Tibial artery (tissue), 4 donors: ENCODE measurements around the gene NR3C2.

Experiments used
- DNase-seq, 2 donors: peaks; one replicate each; pipeline ENCODE4 v3.0.0-alpha.2; 2019
- H3K27ac ChIP-seq, 2 donors: fragments of 200-600 bp; sonication (generic) in 1 of 2; 1 replicate in 1 of 2; 2 replicates in 1 of 2; pipeline ENCODE4 v1.5.1; 2018 to 2019; ENCODE audit warnings: mild to moderate bottlenecking in 1 of 2
- H3K27me3 ChIP-seq, 2 donors: fragments of 200-600 bp; sonication (generic) in 1 of 2; one replicate each; pipeline versions ENCODE4 v1.5.1 to v1.6.0; 2016 to 2019
- H3K36me3 ChIP-seq, 3 donors: fragments of 200-600 bp; sonication (generic) in 2 of 3; one replicate each; pipeline ENCODE4 v1.5.1; 2016 to 2019; ENCODE audit warnings: mild to moderate bottlenecking in 2 of 3
- H3K4me1 ChIP-seq, 4 donors: fragments of 200-600 bp; sonication (generic) in 2 of 4; 1 replicate in 3 of 4; 2 replicates in 1 of 4; pipeline ENCODE4 v1.5.1; 2016 to 2019
- H3K4me3 ChIP-seq, 2 donors: fragments of 200-600 bp; sonication (generic) in 1 of 2; 1 replicate in 1 of 2; 2 replicates in 1 of 2; pipeline ENCODE4 v1.5.1; 2018 to 2019; ENCODE audit warnings: mild to moderate bottlenecking in 2 of 2
- H3K9me3 ChIP-seq, 3 donors: fragments of 200-600 bp; sonication (generic) in 1 of 3; one replicate each; pipeline ENCODE4 v1.5.1; 2016 to 2019
- CTCF ChIP-seq, 2 experiments: fragments of 200-600 bp in 1 of 2; fragments of 450-650 bp in 1 of 2; IDR thresholded peaks; one replicate each; pipeline ENCODE4 v1.5.1; 2017 to 2019; ENCODE audit warnings: antibody characterized with exemption in 2 of 2, mild to moderate bottlenecking in 1 of 2, moderate library complexity in 1 of 2
- intact Hi-C: fragments of 100-400 bp; cut with DNase I; formaldehyde crosslinking; loops from one replicate; pipeline ENCODE4 v1.15.0; 2023; ENCODE audit warnings: low total_unique reads

Gene NR3C2

GRCh38 chr4:148390311-148390710, 51.9 kb downstream of the NR3C2 start:
- TF ChIP-seq CTCF (IDR thresholded peaks at IDR 0.05), result no peak
- no peak overlapping the region for H3K27ac ChIP-seq
- H3K4me1 ChIP-seq, result peaks cover 0 to 3% (median 0%) of the 10 kb centered on the region in 4 donors
- no peaks in the 10 kb centered on the region for H3K9me3 ChIP-seq
- no peaks in the 10 kb centered on the region for H3K27me3 ChIP-seq
- no peak overlapping the region for H3K4me3 ChIP-seq
- intact Hi-C loops, result no loop called here
- DNase-seq, result no peak
- H3K36me3 ChIP-seq, result no peaks in the 10 kb centered on the region

- no peaks in the 10 kb centered on the region for H3K36me3 ChIP-seq
- H3K4me3 ChIP-seq, result no peak overlapping the region
- no peak overlapping the region for H3K27ac ChIP-seq
- no peak for DNase-seq
- intact Hi-C loops, result no loop called here
- no peak for TF ChIP-seq CTCF (IDR thresholded peaks at IDR 0.05)
- no peaks in the 10 kb centered on the region for H3K9me3 ChIP-seq
- H3K27me3 ChIP-seq, result no peaks in the 10 kb centered on the region
- peaks cover 0 to 10% (median 0%) of the 10 kb centered on the region in 4 donors for H3K4me1 ChIP-seq
These were observed 61.9 kb downstream of the NR3C2 start for GRCh38 chr4:148380291-148380690.

- Histone ChIP-seq H3K27me3 (no peaks in the 10 kb centered on the region), H3K36me3 (no peaks in the 10 kb centered on the region), H3K4me1 (peaks cover 0 to 10% (median 0%) of the 10 kb centered on the region in 4 donors), H3K9me3 (no peaks in the 10 kb centered on the region), H3K27ac (no peak overlapping the region), H3K4me3 (peak overlapping the region; percentile 33 to 34)
- intact Hi-C loops, result no loop called here
- TF ChIP-seq CTCF (IDR thresholded peaks at IDR 0.05), result no peak
- peak in 1 of 2 donors; percentile 34 for DNase-seq
These were observed 66.1 kb downstream of the NR3C2 start for GRCh38 chr4:148376151-148376550.

- H3K9me3 ChIP-seq, result no peaks in the 10 kb centered on the region
- intact Hi-C loops, result no loop called here
- no peaks in the 10 kb centered on the region for H3K27me3 ChIP-seq
- H3K36me3 ChIP-seq, result no peaks in the 10 kb centered on the region
- no peak for TF ChIP-seq CTCF (IDR thresholded peaks at IDR 0.05)
- H3K4me1 ChIP-seq, result peaks cover 0 to 10% (median 0%) of the 10 kb centered on the region in 4 donors
- H3K4me3 ChIP-seq, result peak overlapping the region in 1 of 2 donors; percentile 33
- H3K27ac ChIP-seq, result no peak overlapping the region
- DNase-seq, result no peak
These were observed 66.6 kb downstream of the NR3C2 start for GRCh38 chr4:148375584-148375983.

GRCh38 chr4:148373093-148373492, 69.1 kb downstream of the NR3C2 start:
- H3K27ac ChIP-seq, result no peak overlapping the region
- intact Hi-C loops, result no loop called here
- no peak for TF ChIP-seq CTCF (IDR thresholded peaks at IDR 0.05)
- peaks cover 0 to 10% (median 0%) of the 10 kb centered on the region in 4 donors for H3K4me1 ChIP-seq
- no peaks in the 10 kb centered on the region for H3K27me3 ChIP-seq
- DNase-seq, result no peak
- no peak overlapping the region for H3K4me3 ChIP-seq
- no peaks in the 10 kb centered on the region for H3K9me3 ChIP-seq
- no peaks in the 10 kb centered on the region for H3K36me3 ChIP-seq

- intact Hi-C loops, result no loop called here
- Histone ChIP-seq H3K4me1 (peaks cover 0 to 9% (median 0%) of the 10 kb centered on the region in 4 donors), H3K4me3 (no peak overlapping the region), H3K27ac (no peak overlapping the region), H3K9me3 (no peaks in the 10 kb centered on the region), H3K36me3 (no peaks in the 10 kb centered on the region), H3K27me3 (no peaks in the 10 kb centered on the region)
- TF ChIP-seq CTCF (IDR thresholded peaks at IDR 0.05), result no peak
- no peak for DNase-seq
These were observed 72.3 kb downstream of the NR3C2 start for GRCh38 chr4:148369919-148370318.
